Kidney capillary endothelial cell (primary cell): ENCODE data around the gene STAT4.

ENCODE experiments used
- DNase-seq: peaks from one replicate; pipeline ENCODE4 v3.0.0-alpha.2; 2018; ENCODE audit warnings: low spot score

STAT4 gene

GRCh38 chr2:191144217-191144616 is 6.6 kb downstream of the STAT4 start:
- no peak for DNase-seq

DNA sequence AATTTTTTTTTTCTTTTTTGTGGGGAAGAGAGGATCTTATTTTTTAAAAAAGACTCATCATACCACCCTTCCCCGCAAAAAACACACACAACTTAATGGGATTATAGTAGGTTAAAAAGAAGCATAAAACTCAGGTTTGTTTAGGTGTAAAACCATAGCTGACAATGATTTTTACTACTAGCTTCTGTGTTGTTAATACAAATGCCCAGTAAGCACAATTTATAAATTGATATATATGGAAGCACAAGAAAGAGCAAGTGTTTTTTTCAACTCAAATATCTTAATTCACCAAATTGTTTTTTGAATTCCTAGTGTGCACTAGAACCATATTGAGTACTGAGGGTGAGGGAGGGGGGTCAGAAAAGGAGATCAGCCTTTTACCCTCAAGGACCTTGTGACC is 7.0 kb downstream of the STAT4 start:
- DNase-seq = no peak

- DNase-seq = no peak
These were observed 21.9 kb downstream of the STAT4 start for GRCh38 chr2:191128911-191129304.

GRCh38 chr2:191128172-191128910 is 22.5 kb downstream of the STAT4 start:
- DNase-seq = no peak

- DNase-seq = no peak
These were observed 23.6 kb downstream of the STAT4 start for GRCh38 chr2:191127235-191127634.

DNA sequence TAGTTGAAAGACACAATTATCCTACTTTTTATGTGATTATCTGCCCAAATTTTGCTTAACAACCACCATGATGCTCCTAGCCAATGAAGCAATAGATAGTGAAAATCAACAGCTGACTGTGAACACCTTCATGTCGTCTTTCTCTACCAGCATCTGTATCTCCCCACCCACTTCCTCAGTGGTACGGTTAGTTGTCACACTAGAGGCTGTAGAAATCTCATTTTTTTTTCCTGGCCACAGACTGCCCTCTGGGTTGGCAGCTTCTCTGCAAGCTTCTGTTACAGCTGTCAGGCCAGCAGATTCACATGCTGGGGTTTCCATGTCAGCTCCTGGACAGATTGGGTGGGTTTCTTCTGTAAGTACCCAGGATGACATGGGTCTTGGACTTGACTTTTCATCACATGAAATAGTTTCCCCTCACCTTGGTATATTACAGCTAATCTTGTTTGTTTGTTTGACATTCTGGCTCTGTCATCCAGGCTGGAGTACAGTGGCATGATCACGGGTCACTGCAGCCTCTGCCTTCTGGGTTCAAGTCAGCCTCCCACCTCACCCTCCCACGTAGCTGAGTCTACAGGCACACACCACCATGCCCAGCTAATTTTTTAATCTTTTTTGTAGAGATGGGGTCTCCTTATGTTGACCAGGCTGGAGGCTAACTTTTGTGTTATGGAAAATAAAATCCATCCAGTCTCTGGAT is 24.3 kb downstream of the STAT4 start:
- no peak for DNase-seq

- DNase-seq = no peak
These were observed 25.1 kb downstream of the STAT4 start for GRCh38 chr2:191125646-191126045.

- no peak for DNase-seq
These were observed 28.0 kb downstream of the STAT4 start for GRCh38 chr2:191122638-191123294.

DNA sequence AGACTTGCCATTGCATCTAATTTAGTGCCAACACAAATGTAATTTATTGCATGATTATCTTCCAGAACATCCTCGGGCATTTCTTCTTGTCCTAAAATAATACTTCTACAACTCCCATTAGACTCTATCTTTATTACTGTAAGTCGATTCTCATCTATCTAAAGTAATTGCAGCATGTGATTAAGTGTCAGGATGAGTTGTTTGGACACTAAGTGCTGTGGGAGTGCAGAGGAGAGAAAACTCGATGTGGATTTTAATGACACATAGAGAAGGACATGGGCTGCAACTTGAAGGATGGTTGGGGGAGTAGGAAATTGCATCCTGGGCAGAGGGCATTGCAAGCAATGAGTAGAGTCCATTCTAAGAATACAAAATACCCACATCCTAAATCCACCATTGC is 33.5 kb downstream of the STAT4 start:
- no peak for DNase-seq

DNA sequence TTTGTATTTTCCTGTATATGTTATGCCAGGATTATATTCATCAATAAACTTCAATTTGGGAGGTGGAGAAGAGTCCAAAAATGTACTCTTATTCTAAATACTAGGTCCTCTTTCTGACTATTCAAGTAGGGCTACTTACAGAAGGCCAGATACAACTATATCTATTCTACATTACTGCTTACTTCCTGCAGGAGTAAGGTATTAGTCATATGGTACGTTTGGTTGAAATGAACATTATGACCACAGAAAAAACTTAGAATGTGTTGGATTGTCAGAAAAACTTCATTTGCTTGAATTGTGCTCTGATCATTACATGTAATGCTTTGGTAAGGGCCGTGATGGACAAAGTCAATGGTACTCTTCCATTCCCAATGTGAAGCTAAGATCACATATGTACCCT is 35.0 kb downstream of the STAT4 start:
- no peak for DNase-seq

- DNase-seq = no peak
These were observed 35.4 kb downstream of the STAT4 start for GRCh38 chr2:191115391-191115790.

GRCh38 chr2:191114403-191114886 is 36.3 kb downstream of the STAT4 start:
- DNase-seq = no peak

GRCh38 chr2:191113761-191114160 is 37.0 kb downstream of the STAT4 start:
- DNase-seq = no peak

DNA sequence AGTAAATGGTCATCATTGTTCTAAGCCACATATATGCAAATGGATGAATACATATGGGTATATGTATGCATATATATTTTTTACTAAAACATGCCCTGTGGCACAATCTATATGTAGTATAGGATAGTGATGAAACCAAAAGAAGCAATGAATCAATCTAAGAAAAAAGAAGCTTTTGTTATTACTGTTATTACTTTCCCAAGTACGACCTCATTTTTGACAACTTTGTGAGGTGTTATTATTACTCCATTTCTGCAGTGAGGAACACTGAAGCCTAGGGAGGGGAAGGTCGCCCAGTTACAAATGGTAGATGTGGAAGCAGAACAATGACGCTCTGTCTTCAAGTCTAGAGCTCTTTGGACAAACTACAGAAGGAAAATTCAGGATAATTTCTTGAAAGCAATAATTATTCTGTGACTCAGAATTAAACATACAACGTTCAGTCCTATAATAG is 38.3 kb downstream of the STAT4 start:
- no peak for DNase-seq

GRCh38 chr2:191109888-191110287 is 40.9 kb downstream of the STAT4 start:
- no peak for DNase-seq

GRCh38 chr2:191108331-191108730 is 42.5 kb downstream of the STAT4 start:
- DNase-seq = no peak

- DNase-seq = no peak
These were observed 45.7 kb downstream of the STAT4 start for GRCh38 chr2:191105082-191105481.

DNA sequence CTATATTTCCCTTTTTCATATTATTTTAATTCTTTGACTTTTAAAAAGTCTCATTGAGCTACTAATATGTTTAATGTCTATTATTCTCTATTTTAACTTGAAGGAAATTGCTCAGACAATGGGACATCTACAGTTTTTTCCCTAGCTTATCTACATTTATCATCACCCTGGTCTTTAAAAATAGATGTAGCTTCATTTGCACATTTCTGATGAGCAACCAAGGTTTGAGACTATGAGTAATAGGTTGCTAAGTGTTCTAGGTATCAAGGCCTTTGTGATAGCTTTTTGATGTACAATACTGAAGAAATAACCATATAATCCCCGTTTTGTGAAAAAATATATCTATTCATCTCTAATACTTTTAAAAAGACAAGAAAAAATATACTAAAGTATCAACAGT is 47.0 kb downstream of the STAT4 start:
- DNase-seq = peak; percentile 25

DNA sequence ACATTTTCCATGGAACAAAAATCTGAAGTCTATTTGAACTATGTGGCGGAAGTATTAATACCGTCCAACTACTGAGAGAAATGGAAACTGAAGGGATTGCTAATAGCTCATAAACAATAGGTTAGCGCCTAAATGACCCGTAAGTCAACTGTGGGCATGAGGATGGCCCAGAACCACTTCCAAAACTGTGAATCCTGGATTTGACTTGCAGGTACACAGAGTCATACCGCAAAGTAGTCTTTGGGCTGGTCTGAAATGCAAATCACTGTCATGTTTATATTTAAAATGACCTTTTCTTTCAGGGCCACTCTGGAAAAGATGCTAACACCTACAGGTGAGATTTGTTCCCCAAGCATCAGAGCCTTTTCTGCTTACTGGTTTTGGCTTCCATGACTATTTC is 50.6 kb downstream of the STAT4 start:
- no peak for DNase-seq

- no peak for DNase-seq
These were observed 63.5 kb downstream of the STAT4 start for GRCh38 chr2:191087311-191087710.

- no peak for DNase-seq
These were observed 64.1 kb downstream of the STAT4 start for GRCh38 chr2:191086706-191087105.

DNA sequence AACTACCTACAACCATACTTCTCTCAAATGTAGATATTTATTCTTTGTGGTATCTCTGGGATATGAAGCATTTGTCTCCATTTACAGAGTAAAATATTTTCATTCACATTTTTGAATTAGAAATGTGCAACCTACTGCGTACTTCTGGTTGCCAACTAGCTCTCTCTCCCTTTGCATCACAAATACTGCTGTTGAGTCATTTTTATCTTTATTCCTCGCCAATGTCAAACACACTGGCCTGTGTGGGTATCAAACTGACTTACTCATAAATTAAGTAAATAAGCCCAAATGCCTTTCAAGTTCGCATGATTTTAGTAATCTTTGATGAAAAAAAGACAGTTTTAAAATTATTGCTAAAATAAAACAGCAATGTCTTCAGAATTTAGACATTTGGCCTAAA is 67.3 kb downstream of the STAT4 start:
- no peak for DNase-seq

DNA sequence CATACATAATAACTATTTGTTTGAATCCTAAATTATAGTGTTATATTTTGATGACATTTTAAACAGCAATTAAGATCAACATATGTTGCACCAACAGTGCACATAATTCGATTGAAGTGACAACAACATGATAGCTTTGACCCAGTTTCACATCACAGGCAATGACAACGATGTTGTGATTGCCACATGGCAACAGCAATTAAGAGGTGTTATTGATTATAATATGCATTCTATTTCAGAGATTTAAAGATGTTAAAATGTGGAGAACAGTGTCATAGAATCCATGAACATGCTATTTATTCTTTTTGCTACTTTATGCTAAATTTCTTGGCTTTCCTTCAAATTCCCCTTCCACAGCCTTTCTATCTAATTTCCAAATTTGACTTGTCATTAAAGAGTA is 68.5 kb downstream of the STAT4 start:
- no peak for DNase-seq
